HG03097 (cell line): ENCODE results near the gene SEMA5A.

Experiments used
- ATAC-seq: cut with Tn5 transposase; IDR thresholded peaks from one replicate; pipeline ENCODE4 v1.9.1; 2021; ENCODE audit not compliant: unreplicated experiment, low FRiP score

Gene SEMA5A

DNA sequence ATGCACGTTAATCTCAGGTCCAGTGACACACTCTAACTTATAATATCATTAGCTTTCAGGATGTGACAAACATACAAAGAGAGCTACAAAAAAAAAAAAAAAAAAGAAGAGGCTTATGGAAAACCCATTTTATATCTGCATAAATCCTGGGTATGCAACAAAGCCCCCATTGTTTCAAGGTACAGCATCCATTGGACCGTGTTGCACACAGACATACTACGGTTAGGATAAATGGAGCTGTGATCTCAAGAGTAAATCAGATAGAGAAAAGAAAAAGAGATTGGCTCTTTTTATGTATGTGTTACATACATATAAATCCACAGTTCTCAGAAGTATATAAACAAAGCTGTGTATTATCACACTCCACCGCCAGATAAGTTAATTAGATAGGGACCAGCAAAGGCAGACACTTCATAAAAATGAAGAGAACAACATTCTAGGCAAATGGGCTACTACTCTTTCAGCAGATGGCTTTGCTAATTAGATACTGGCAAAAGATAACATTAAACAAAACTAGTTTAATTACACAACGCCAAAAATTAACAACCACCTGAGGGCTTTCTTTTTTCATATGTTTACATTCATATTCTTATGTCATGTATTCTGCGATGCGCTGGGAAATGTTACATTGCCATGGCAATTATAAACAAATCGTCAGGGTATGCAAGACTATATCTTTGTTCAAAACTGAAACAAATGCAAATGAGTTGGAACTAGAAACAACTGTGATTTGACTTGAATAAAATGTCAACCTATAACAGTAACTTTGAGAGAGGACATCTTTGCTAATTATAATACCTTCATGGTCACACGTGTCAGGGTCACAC is 304.2 kb downstream of the SEMA5A start:
- no peak for ATAC-seq

DNA sequence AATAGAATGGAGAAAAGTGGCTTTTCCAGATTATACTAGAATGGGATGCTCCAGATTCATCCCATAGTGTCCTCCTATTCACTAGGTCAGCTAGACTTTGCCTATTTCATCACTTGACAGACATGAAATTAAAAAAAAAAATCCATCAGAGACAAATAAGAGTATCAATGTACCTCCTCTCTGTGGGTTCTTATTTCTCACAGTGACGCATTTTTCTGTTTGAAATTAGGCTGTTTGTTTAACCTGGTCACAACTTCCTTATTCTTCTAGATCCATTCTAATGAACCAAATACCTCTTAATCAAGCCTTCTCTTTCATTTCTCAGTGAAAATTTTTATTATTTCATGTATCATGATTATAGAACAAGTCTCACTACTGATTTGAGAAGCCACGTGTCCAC is 305.4 kb downstream of the SEMA5A start:
- no peak for ATAC-seq

DNA sequence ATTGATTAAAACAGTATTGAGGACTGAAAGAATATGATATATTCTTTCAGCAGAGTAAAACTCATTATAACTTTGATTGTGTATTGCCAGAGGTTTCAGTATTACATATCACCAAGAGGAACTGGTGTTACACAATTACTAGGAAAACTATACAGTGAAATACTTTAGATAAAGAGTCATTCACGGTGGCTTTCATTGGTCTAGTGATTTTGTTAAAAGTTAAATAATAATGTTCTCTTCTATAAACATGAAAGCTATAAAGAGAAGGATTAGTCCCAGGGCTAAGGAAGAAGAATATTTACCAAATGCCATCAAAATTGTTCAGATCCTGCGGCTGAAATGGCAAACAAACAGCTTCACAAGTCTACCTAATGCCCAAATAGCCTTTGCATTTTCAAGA is 306.2 kb downstream of the SEMA5A start:
- ATAC-seq, result no peak

DNA sequence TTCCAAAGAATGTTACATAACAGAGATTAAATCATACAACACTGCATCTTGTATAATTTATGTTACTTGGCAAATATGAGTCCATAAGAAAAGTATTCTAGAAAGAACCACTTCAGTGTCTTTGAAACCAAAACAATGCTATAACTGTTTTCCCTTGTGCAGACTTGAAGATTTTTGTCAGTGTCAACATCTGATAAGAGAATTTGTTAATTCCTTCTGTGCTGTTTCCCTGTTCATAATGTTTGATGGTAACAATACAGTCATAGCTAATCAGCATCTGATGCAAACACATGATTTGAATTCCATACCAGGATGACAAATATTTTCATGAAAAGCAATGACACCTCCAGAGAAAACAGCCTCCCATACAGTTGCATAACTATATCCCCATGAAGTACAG is 306.8 kb downstream of the SEMA5A start:
- ATAC-seq, result no peak

DNA sequence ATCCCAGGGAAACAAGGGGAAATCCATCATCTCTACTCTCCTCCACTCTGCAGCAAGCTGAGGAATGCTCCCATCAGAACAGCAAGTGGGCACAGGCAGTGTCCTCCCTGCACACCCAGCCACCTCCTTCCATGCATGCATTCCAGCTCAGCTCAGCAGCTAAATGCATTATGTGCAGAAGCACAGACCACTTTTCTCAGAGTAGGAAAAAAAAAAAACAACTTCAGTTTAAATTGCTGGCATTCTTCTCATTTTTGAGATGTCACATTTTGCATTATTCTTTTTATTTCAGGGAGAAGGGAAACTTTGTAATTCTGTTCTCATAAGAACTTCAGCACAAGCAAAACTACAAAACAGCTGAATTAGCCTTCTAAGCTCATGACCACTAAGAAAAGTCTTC is 312.2 kb downstream of the SEMA5A start:
- ATAC-seq, result no peak

DNA sequence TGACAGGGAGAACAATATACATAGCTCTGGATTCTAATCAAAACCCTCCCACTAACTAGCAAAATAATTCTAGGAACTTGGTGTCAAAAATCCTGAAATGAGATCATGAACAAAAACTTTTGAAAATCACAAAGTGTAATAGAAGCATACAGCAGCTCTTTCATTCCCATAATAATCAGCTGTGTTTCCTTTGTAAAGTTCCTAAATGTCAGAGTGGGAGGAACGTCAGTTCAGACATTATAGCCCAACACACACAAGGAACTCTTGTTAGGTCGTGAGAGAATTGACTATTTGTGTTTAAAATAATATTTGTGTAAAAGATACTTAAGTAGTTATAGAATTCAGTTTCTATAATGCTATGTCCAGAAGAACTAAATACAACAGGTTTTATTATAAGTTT is 312.8 kb downstream of the SEMA5A start:
- ATAC-seq, result no peak

DNA sequence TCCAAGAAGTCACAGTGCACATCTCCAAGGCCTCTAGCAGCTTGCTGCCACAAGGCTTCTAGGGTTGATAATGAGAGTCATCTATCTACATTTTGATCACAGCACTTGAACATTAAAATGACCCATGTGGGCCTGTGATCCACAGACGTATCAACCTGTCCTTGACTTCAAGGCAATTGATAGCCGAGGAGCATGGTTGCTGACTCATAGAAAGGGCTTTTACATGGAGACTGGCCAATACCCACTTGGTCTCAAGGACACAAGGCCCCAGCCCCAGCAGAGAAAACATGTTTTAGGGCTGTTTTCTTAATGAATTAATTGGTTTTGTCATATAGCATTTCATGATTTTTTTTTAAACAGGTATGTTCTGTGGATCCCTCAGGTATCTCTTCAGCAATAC is 314.0 kb downstream of the SEMA5A start:
- ATAC-seq, result no peak

DNA sequence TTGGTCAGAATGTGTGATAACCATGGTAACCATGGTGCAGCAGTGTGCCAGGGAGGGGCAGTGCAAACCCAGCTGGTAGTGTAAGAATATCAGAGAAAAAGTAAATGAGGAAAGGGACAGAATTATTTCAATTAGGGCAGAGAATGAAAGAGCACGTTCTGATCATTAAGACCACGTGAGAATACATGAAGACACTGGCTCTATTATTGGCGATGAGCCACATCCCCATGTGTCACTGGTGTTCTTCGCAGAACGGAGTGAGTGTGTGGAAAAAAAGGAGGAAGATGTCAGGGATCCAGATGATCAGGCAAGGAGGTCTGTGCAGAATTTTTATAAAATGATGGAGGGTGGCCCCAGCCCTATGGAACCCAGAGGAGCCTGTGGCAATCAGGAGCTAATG is 315.5 kb downstream of the SEMA5A start:
- ATAC-seq, result no peak

DNA sequence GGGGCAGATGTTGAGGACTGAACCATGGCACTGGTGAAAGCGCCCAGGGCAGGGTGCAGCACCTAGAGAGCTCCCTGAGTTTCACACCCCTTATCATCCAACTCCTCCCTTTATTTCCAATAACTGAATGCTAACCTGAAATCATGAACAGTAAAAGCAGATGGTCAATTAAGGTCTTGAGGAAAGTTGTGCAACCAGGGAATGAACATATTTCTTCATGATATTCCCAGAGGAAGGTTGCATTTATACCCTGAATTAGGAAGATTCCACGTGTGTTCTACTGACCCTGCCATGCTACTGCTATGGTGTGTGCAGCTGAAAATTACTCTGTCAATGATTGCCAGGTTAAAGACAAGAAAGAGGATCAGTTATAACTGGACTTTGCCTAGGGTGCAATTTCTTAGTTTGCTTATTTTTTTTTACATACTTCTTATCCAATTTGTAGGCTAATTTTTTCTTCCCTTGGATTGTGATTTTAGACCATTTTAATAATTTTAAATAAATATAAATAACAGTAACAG is 319.8 kb downstream of the SEMA5A start:
- no peak for ATAC-seq

DNA sequence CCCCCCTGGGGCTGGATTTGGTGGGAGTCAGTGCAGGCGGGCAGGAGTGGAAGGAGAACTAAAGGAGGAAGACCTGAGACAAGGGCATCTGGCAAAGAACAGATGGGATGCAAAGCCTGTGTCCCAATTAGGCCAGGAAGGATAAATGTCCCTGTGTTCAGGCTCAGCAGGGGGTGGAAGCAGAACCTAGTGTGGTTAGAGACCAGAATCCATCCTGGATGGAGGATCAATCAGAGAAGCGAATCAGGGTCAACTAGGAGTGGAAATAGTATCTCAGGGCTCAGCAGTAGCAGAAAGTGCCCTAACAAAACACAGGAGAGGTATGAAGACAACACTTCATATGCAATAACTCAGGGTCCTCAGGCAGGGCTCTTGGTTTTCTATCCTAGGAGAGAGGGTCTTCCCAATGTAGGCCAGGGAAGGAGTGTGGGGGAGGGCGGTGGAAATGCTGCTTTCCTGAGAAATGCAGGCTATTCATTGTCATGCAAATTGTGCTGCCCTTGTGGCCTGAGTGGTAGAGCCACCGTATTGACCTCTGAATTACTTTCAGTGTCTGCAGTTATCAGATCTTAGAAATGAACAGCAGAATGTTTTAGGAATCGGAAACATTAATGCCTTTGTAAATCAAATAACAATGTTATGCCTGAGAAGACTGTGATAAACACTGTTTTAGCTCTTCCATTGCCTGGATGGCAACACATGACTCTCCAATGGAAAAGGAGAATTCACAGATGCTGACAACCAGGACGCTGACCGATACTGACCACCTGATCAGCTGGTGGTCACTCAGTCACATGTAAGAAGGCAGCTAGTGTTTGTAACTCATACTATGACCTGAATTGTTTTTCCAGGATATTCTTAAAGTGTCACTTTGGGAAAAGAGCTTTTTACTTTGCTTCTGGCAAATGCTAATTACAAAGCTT is 323.6 kb downstream of the SEMA5A start:
- ATAC-seq, result no peak

DNA sequence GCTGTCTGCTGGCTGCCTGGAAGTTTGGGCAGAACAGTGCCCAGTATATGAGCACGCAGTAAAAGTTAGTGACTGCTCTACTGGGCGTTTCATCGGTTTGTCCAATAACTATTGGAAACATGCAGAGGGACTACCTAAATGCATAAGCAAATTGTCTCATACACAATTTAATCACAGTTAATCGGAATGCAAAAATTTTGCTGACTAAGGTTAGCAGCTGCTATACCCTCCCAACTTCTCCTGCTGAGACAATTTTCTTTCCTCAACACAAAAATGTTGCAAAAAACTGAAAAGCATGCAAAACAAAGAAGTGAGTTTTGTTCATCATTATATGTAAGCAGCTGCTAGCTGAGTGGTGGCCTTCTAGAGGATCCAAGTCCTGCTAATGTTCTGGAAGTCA is 327.5 kb downstream of the SEMA5A start:
- no peak for ATAC-seq

DNA sequence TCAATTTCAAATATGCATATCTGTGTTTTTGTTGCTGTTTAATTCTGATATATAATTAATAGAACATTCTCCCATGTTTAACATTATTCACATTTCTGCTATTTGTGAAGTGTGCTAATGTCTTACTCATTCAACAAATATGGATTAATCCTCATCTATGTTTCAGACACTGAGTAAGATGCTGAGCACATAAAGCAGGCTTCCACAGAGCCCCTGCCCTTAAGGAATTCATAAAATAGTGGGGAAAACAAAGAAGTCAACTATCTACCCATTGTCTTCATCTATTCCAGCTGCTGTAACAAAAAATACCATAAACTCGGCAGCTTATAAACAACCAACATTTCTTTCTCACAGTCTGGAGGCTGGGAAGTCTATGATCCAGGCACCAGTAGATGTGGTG is 333.3 kb downstream of the SEMA5A start:
- ATAC-seq, result no peak

DNA sequence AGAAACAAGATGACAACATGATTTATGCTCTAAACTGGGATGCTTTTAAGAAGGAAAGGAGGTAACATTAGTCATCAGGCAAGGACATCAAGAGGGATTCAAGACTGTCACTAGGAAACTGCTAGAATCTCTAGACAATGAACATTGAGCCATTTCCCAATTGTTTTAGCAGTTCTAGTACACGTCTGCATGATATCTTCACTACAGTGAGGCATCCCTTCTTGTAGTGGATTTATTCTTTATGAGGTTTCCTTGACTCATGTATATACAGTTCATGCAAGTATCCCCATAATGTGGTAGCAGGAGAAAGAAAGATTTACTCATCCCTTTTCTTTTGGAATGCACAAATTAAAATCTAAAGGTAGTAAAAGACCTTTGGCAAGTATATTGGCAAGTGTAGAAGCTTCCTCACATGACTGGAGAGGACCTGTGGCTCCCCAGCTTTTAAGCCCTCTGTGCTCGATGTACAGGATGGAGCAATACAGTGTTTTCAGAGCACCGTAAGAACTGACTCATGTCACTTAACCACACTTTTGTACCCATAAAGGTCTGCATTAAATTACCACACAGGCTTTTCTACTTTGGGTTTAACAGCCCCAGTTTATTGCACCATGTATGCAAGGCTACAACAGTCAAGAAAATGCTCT is 335.9 kb downstream of the SEMA5A start:
- no peak for ATAC-seq

DNA sequence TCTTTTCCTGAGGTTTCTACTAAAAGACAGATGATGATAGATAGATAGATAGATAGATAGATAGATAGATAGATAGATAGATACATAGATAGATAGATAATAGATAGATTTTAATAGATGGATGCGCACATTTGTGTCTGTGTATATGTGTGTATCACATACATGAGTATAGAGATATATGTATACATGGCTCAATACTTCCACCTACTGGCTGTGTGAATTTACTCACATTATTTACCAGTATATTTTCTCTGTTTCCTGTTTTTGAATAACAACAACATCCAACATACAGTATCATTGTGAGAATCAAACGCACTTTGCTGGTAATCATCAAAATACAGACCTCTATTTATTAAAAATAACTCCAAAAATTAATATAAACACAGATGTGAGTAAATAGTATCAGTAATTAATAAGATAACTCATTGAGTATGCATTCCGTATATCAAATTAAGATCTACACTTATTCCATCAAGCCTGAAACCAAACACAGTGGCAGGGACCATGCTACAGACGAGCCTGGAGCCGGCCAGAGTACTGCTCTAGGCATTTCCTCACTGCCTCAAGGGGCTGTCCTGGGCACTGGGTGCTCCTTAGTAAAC is 338.0 kb downstream of the SEMA5A start:
- no peak for ATAC-seq

DNA sequence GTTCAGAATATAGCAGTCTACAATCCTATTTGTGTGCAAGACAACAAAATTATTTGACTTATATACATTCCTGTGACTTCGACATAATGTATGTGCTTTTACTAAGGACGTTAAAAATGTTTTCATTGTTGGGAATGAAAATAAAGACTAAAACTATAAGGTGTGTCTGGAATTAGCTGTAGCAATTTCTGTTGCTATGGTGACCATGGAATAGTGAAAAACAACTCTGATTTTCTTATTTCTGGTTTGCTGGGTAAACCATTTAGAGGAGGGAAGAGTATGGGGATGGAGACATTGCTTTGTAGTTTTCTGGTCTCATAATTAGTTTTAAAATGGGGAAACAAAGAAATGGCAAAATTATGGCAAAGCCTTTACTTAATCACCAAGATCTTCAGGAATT is 343.2 kb downstream of the SEMA5A start:
- ATAC-seq, result no peak

DNA sequence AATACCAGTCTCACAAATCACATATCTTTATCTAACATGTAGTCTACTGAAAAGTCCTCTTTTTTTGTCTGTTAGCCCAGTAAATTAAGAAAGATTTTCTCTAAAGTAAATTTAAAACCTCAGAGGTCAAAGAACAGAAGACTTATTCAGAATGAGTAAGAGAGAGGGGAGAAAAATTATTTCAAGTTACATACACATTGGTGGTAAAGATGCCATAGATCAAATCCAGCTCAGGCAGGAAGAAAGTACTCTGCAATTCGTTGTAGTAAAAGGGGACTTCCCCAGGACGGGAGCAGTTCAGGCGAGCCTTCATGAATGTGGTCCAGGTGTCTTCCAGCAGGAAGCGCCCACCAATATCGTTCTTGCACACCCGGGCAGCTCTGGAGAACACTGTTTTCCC is 344.1 kb downstream of the SEMA5A start:
- no peak for ATAC-seq

DNA sequence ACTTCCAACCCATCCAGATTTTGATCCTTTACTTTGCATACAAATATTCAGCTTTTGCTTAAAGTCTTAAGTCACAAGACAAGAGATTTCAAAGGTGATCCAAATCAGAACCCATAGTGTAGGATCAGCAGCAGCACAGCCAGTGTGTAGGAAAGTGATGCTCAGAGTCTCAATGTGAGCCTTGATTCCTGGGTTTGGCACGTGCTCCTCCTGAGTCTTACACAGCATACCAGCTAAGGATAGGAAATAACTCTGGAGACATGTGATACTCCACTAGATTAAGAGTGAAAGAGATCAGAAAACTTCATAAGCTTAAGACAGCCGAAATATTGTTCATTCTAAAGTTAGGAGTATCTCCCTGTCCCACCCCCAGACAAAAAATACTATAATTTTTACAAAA is 344.9 kb downstream of the SEMA5A start:
- ATAC-seq, result no peak

DNA sequence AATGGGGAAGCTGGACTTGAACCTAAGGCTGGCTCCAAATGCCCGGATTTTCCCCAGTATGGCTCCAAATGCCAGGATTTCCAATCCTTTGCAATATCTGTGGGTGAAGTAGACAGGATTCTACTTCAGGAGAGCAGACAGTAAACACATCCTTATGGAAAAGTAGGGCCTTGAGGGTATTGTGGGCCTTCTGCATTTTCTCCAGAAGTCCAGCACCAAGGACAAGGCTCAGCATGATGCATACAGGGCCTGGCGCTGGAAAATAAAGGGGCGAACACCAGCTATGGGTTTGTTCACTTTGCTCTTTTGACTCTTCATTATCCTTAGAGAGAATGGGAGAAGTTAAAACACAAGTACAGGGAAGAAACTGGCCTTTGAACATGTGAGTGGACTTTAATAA is 347.5 kb downstream of the SEMA5A start:
- no peak for ATAC-seq

DNA sequence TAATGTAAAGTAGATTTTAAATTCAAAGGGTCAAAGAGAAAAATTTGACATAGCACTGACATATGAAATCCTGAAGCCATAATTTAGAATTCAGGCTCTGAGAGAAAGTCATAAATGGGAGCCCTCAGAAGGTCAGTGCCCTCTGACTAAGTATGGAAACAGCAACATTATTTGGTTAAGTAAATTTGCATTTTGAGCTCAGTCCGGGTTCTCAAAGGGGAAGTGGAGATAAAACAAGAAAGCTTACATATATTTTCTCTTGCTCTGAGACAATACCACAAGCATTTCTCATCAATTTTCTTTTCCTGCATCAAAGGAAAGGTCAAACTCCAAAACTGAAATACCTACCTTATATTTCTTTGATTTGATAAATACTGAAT is 348.0 kb downstream of the SEMA5A start:
- ATAC-seq, result no peak

DNA sequence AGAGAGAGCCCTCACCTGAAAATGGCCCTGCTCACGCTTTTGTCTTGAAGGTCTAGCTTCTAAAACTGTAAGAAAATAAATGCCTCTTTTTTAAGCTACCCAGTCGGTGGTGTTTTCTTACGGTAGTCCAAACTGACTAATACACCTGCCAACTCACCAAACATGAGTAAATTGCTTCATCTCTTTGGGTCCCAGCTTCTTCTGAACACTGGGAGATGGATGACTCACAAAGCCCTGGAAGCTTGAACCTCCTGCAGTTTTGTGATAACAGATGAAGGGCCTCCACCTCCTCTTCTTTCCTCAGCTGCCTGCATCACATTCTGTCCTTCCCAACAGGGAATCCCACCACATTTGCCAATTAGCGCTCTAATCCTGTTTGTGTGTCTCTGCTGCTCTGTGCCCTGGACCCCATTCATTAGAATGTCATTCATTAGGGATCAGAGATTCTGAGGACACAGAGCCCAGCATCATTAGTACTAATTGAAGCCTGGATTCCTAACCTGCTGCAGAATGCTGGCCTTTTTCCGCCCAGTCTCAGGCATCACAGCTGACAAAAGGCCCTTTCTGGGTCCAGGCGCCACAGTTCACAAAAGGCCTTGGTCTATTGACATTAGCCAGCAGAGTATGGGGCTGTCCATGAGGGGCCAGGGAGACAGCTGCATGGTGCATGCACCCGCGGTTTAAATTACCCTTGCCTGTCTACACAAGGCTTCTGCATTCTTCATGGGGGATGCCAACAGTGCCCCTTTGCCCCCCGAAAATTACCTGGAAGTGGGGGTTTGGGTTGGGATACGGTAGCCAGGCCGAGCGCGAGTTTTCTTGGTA is 349.3 kb downstream of the SEMA5A start:
- ATAC-seq, result no peak
